Fibroblast of mammary gland (primary cell): ENCODE measurements around the gene TPRX2.
A peak's percentile ranks its signal among the peaks of the same experiment; 100 is the strongest.
"Not testable (repeated sequence)": the region's sequence is repeated elsewhere in the genome, so short reads cannot be mapped to it uniquely, and the experiment has no call there.

Source experiments
- DNase-seq: peaks from one replicate; pipeline ENCODE4 v3.0.0-alpha.2; 2010; ENCODE audit warnings: low read depth
- H3K4me3 ChIP-seq: 2 replicates; pipeline ENCODE4 v1.5.1; 2011; ENCODE audit warnings: low read depth, mild to moderate bottlenecking, low read length, moderate library complexity; ENCODE audit not compliant: control insufficient read depth
- CTCF ChIP-seq: conservative IDR thresholded peaks from 2 replicates; pipeline ENCODE4 v1.5.1; 2011; ENCODE audit warnings: low read depth, low read length, inconsistent platforms; ENCODE audit not compliant: control insufficient read depth, insufficient read depth

TPRX2 gene

DNA sequence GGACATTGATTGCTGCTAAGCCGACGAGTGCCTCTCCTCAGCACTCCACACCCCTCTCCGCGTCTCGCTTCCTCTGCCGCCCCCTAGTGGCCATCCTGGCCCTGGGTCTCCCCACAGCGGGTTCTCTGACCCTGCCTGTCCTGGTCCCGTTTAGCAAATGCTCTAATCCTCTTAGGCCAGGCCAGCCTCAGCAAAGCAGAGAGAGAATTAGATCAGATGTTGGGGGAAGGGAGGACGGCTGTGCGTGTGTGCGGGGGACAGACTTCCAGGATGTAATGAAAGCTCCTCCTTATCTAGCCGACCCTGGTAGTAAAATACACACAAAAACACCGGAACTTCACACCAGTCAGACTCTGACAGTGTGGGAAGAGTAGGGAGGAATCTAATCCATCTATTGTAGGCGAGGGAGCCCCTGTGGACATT is 4.5 kb downstream of the TPRX2 start:
- DNase-seq, result peak; percentile 62
- TF ChIP-seq CTCF, result peak; percentile 92
- H3K4me3 ChIP-seq, result no peak overlapping the region

- H3K4me3 ChIP-seq, result no peak overlapping the region
- no peak for TF ChIP-seq CTCF
- DNase-seq, result no peak
Observed at GRCh38 chr19:47865166-47865565, 6.1 kb downstream of the TPRX2 start.

DNA sequence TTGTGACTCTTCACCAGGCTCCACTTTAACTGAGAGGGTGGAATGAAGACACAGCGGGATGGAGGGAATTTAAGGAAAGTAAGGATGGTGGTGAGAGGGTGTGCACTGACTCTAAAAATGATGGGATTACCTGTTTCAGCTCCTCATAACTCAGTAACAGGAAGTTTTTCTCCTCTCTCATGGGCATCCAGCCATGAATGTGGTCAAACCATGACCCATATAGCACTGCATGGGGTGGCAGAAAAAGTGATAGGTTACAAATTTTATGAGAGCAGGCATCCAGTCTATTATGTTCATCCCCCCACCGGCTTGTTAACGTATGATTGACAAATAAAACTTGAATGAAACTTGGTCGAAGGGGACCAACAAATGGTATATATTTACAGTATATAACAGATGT is 19.9 kb downstream of the TPRX2 start:
- no peak for TF ChIP-seq CTCF
- no peak for DNase-seq
- no peak overlapping the region for H3K4me3 ChIP-seq

- not testable (repeated sequence) for DNase-seq, H3K4me3 ChIP-seq
Observed at GRCh38 chr19:47879385-47879784, 20.4 kb downstream of the TPRX2 start.

DNA sequence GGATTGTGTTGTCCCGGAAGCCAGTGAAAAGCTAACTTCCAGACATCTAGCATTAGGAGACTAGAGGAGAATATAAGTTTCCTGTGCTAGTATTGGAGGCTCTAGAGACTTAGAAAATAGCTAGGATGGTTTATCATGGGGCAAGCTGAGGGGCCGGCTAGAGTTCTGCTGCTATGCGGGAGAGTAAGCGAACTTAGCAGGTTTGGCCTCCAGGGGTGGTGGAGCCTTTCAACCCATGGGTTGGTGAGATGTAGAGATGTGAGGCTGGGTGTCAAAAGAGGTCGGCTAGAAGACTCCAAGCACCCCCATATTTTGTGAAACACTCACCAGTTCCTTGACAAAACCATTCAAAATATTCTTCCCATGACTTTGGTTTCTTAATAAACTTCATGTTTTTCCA is 22.7 kb downstream of the TPRX2 start:
- no peak overlapping the region for H3K4me3 ChIP-seq
- no peak for TF ChIP-seq CTCF
- no peak for DNase-seq

GRCh38 chr19:47882890-47883289 is 23.9 kb downstream of the TPRX2 start:
- H3K4me3 ChIP-seq, result no peak overlapping the region
- no peak for TF ChIP-seq CTCF
- no peak for DNase-seq

GRCh38 chr19:47885067-47885463 is 26.0 kb downstream of the TPRX2 start:
- no peak for DNase-seq
- no peak for TF ChIP-seq CTCF
- no peak overlapping the region for H3K4me3 ChIP-seq

DNA sequence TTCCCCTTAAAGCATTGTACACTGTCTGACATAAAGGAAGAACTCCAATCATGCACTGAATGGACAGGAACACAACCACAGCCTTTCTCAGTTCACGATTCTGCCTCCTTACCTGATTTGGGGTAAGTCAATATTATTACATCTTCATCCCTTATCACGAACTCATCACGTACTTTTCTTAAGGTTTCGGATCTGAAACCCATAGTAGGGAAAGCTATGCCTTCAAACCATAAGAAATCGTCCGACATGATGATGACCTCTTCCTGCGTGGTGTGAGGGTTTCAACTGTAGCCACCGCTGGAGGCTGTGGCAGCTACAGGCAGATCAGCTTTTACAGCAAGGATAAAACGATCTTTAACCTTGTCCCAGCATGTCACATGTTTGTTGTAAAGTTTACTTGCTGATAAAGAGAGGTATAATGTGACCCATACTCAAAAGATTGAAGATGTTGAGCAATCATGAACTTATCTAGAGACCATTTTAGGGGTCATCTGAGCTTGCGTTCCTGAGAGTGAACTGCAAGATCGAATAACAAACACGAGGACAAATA is 27.1 kb downstream of the TPRX2 start, which contains the start of gene SULT2A1:
SULT2A1 (minus strand) TSS at position 306 of the 550 bp plus-strand sequence; CDS start at position 248, 58 bp downstream.
- H3K4me3 ChIP-seq, result no peak within 1 kb of the TSS
- DNase-seq, result no peak
- no peak for TF ChIP-seq CTCF
